Suppressor macrophage (primary cell): ENCODE measurements around the gene NAALADL2.
A peak's percentile ranks its signal among the peaks of the same experiment; 100 is the strongest.
"Not testable (repeated sequence)": the region's sequence is repeated elsewhere in the genome, so short reads cannot be mapped to it uniquely, and the experiment has no call there.

Experiments
- DNase-seq, 4 experiments: peaks; one replicate each; pipeline ENCODE4 v3.0.0-alpha.2; 2020 to 2022

Gene NAALADL2

GRCh38 chr3:175511219-175511785 lies 652.2 kb downstream of the NAALADL2 start:
- DNase-seq = no peak

GRCh38 chr3:175512700-175513099 lies 653.6 kb downstream of the NAALADL2 start:
- no peak for DNase-seq

- DNase-seq = no peak
Measured at GRCh38 chr3:175518459-175518858, 659.3 kb downstream of the NAALADL2 start.

GRCh38 chr3:175521406-175521805 lies 662.3 kb downstream of the NAALADL2 start:
- DNase-seq = no peak

- DNase-seq = no peak
Measured at GRCh38 chr3:175526191-175526590, 667.1 kb downstream of the NAALADL2 start.

GRCh38 chr3:175526609-175527280 lies 667.6 kb downstream of the NAALADL2 start:
- DNase-seq = peak; percentile 2 to 38 (median 20)

GRCh38 chr3:175528693-175529092 lies 669.6 kb downstream of the NAALADL2 start:
- DNase-seq = not testable (repeated sequence)

GRCh38 chr3:175535351-175535750 lies 676.2 kb downstream of the NAALADL2 start:
- no peak for DNase-seq

GRCh38 chr3:175546115-175546514 lies 687.0 kb downstream of the NAALADL2 start:
- no peak for DNase-seq

GRCh38 chr3:175552929-175553328 lies 693.8 kb downstream of the NAALADL2 start:
- no peak for DNase-seq

- DNase-seq = no peak
Measured at GRCh38 chr3:175554801-175555200, 695.7 kb downstream of the NAALADL2 start.

GRCh38 chr3:175558261-175558660 lies 699.1 kb downstream of the NAALADL2 start:
- DNase-seq = no peak

- DNase-seq = no peak
Measured at GRCh38 chr3:175564363-175564762, 705.2 kb downstream of the NAALADL2 start.

GRCh38 chr3:175571096-175571495 lies 712.0 kb downstream of the NAALADL2 start:
- no peak for DNase-seq

- DNase-seq = no peak
Measured at GRCh38 chr3:175573226-175573625, 714.1 kb downstream of the NAALADL2 start.

GRCh38 chr3:175580318-175580717 lies 721.2 kb downstream of the NAALADL2 start:
- DNase-seq = no peak

GRCh38 chr3:175585898-175586297 lies 726.8 kb downstream of the NAALADL2 start:
- no peak for DNase-seq

- DNase-seq = no peak
Measured at GRCh38 chr3:175590745-175591144, 731.6 kb downstream of the NAALADL2 start.

GRCh38 chr3:175591375-175591774 lies 732.2 kb downstream of the NAALADL2 start:
- DNase-seq = no peak

- DNase-seq = no peak
Measured at GRCh38 chr3:175593331-175593730, 734.2 kb downstream of the NAALADL2 start.

- DNase-seq = no peak
Measured at GRCh38 chr3:175598740-175599139, 739.6 kb downstream of the NAALADL2 start.

- DNase-seq = no peak
Measured at GRCh38 chr3:175601521-175601920, 742.4 kb downstream of the NAALADL2 start.

- no peak for DNase-seq
Measured at GRCh38 chr3:175605851-175606250, 746.7 kb downstream of the NAALADL2 start.

GRCh38 chr3:175606650-175607318 lies 747.6 kb downstream of the NAALADL2 start:
- DNase-seq = no peak
